ENCODE results near the gene KMT2C. TPM values are rescaled to one million over a fixed set of nuclear protein-coding genes. Genes with fewer than 3 reads are reported as not detected.

The KMT2C gene
- total and polyA plus RNA-seq, 2 experiments from 2014 or later, result 21.9 to 47.7 TPM

GRCh38 chr7:152129682-152130081 is 306.1 kb downstream of the KMT2C start:
- Histone ChIP-seq H3K9me2 (replicated peaks; ENCODE audit: insufficient read depth) (no peaks in the 10 kb centered on the region), H3K4me3 (no peak overlapping the region), H3K4me1 (ENCODE audit: insufficient read depth) (no peaks in the 10 kb centered on the region), H3K36me3 (replicated peaks; ENCODE audit: insufficient read depth, low read depth) (no peaks in the 10 kb centered on the region), H4K20me1 (ENCODE audit: insufficient read depth, poor library complexity, severe bottlenecking) (no peaks in the 10 kb centered on the region), H3K27ac (no peak overlapping the region), H3K9me3 (ENCODE audit: low read depth) (no peaks in the 10 kb centered on the region), H3K27me3 (no peaks in the 10 kb centered on the region), H2AFZ (no peak overlapping the region), H3K4me2 (no peak overlapping the region), H3K79me2 (no peaks in the 10 kb centered on the region)
- DNase-seq (ENCODE audit: low spot score), result no peak
- WGBS (ENCODE audit: low lambda C conversion rate, missing lambda C conversion rate), result 95% methylated on average over 7 of the region's 7 CpGs
- TF ChIP-seq EZH2phosphoT487 (IDR thresholded peaks at IDR 0.05; ENCODE audit: low read depth, severe bottlenecking, unreplicated experiment), result no peak
- TF ChIP-seq CTCF (IDR thresholded peaks at IDR 0.05; ENCODE audit: poor library complexity), result no peak
- no peak for TF ChIP-seq EZH2 (IDR thresholded peaks at IDR 0.05; ENCODE audit: borderline replicate concordance)

GRCh38 chr7:152128741-152129461 is 306.9 kb downstream of the KMT2C start:
- 99% methylated on average over 54 of the region's 60 CpGs for WGBS (ENCODE audit: low lambda C conversion rate, missing lambda C conversion rate)

GRCh38 chr7:152128252-152128651 is 307.6 kb downstream of the KMT2C start:
- no peak for DNase-seq (ENCODE audit: low spot score)
- Histone ChIP-seq H3K27ac (no peak overlapping the region), H2AFZ (no peak overlapping the region), H3K79me2 (no peaks in the 10 kb centered on the region), H3K36me3 (replicated peaks; ENCODE audit: insufficient read depth, low read depth) (no peaks in the 10 kb centered on the region), H3K9me3 (ENCODE audit: low read depth) (no peaks in the 10 kb centered on the region), H4K20me1 (ENCODE audit: insufficient read depth, poor library complexity, severe bottlenecking) (no peaks in the 10 kb centered on the region), H3K27me3 (no peaks in the 10 kb centered on the region), H3K9me2 (replicated peaks; ENCODE audit: insufficient read depth) (no peaks in the 10 kb centered on the region), H3K4me2 (no peak overlapping the region), H3K4me1 (ENCODE audit: insufficient read depth) (no peaks in the 10 kb centered on the region), H3K4me3 (no peak overlapping the region)
- TF ChIP-seq EZH2phosphoT487 (IDR thresholded peaks at IDR 0.05; ENCODE audit: low read depth, severe bottlenecking, unreplicated experiment), result no peak
- no peak for TF ChIP-seq CTCF (IDR thresholded peaks at IDR 0.05; ENCODE audit: poor library complexity)
- TF ChIP-seq EZH2 (IDR thresholded peaks at IDR 0.05; ENCODE audit: borderline replicate concordance), result no peak
- 97% methylated on average over 20 of the region's 20 CpGs for WGBS (ENCODE audit: low lambda C conversion rate, missing lambda C conversion rate)

More at GRCh38 chr7:152128741-152129461, 306.9 kb downstream of the KMT2C start:
- Histone ChIP-seq H3K36me3 (replicated peaks; ENCODE audit: insufficient read depth, low read depth) (no peaks in the 10 kb centered on the region), H2AFZ (no peak overlapping the region), H3K27ac (no peak overlapping the region), H3K79me2 (no peaks in the 10 kb centered on the region), H3K9me3 (ENCODE audit: low read depth) (no peaks in the 10 kb centered on the region), H4K20me1 (ENCODE audit: insufficient read depth, poor library complexity, severe bottlenecking) (no peaks in the 10 kb centered on the region), H3K27me3 (no peaks in the 10 kb centered on the region), H3K4me1 (ENCODE audit: insufficient read depth) (no peaks in the 10 kb centered on the region), H3K9me2 (replicated peaks; ENCODE audit: insufficient read depth) (no peaks in the 10 kb centered on the region), H3K4me3 (no peak overlapping the region), H3K4me2 (no peak overlapping the region)
- TF ChIP-seq EZH2 (IDR thresholded peaks at IDR 0.05; ENCODE audit: borderline replicate concordance) (no peak), EZH2phosphoT487 (IDR thresholded peaks at IDR 0.05; ENCODE audit: low read depth, severe bottlenecking, unreplicated experiment) (no peak), CTCF (IDR thresholded peaks at IDR 0.05; ENCODE audit: poor library complexity) (no peak)
- no peak for DNase-seq (ENCODE audit: low spot score)
